IMR-90 (cell line): Measurements from ENCODE around the gene CCL4L2. TPM values are rescaled to one million over a fixed set of nuclear protein-coding genes. Genes with fewer than 3 reads are reported as not detected.
"Not testable (repeated sequence)": the region's sequence is repeated elsewhere in the genome, so short reads cannot be mapped to it uniquely, and the experiment has no call there.

Experiments used
- ATAC-seq: fragments of 200-7000 bp; cut with Tn5 transposase; 2 replicates; pipeline ENCODE4 v1.9.1; 2020; ENCODE audit warnings: low read depth, mild to moderate bottlenecking, moderate library complexity
- BruUV-seq: library from RNA; stranded (reverse); fragments of 400-500 nt; replicated peaks from 2 replicates; lab custom pipeline; 2021; lab: Mats Ljungman, UMichigan
- CTCF ChIA-PET: fragments of 300-600 bp; formaldehyde crosslinking; extraction: SDS; loops from one replicate; lab custom pipeline; 2021; ENCODE audit warnings: antibody characterized with exemption; lab: Yijun Ruan, JAX
- POLR2A ChIA-PET: fragments of 300-600 bp; sonication (Branson Sonifier 250); formaldehyde crosslinking; loops from one replicate; lab custom pipeline; 2022; ENCODE audit warnings: antibody characterized with exemption; ENCODE audit not compliant: unreplicated experiment; lab: Charles Lee
- DNase-seq: peaks from one replicate; pipeline ENCODE4 v3.0.0; 2013
- H2AFZ ChIP-seq: replicated peaks from 2 replicates; pipeline ENCODE3; 2013; ENCODE audit warnings: low read length, mild to moderate bottlenecking; ENCODE audit not compliant: poor library complexity
- H2AK5ac ChIP-seq: 2 replicates; pipeline ENCODE4 v1.6.1; 2013; ENCODE audit warnings: low read depth, low read length, inconsistent platforms
- H2AK9ac ChIP-seq: replicated peaks from 2 replicates; pipeline ENCODE3; 2013; ENCODE audit warnings: mild to moderate bottlenecking, low read depth, low read length, moderate library complexity; ENCODE audit not compliant: poor library complexity
- H2BK120ac ChIP-seq: 2 replicates; pipeline ENCODE4 v1.6.1; 2013; ENCODE audit warnings: low read depth, low read length, inconsistent platforms
- H2BK15ac ChIP-seq: 3 replicates; pipeline ENCODE4 v1.6.1; 2013; ENCODE audit warnings: low read depth, low read length, inconsistent platforms
- H2BK20ac ChIP-seq: 2 replicates; pipeline ENCODE4 v1.6.1; 2013; ENCODE audit warnings: low read depth, mild to moderate bottlenecking, inconsistent platforms, low read length, moderate library complexity
- H2BK5ac ChIP-seq: 2 replicates; pipeline ENCODE4 v1.6.1; 2013; ENCODE audit warnings: mild to moderate bottlenecking, low read depth, low read length, inconsistent platforms; ENCODE audit not compliant: poor library complexity, severe bottlenecking
- H3K14ac ChIP-seq: replicated peaks from 2 replicates; pipeline ENCODE4 v1.6.1; 2013; ENCODE audit warnings: low read depth, low read length, inconsistent platforms
- H3K18ac ChIP-seq: 2 replicates; pipeline ENCODE4 v1.6.1; 2013; ENCODE audit warnings: low read depth, low read length, control low read depth
- H3K23ac ChIP-seq: 2 replicates; pipeline ENCODE4 v1.6.1; 2013; ENCODE audit warnings: low read depth, low read length, inconsistent platforms
- H3K27ac ChIP-seq: 2 replicates; pipeline ENCODE4 v1.5.1; 2013; ENCODE audit warnings: mild to moderate bottlenecking, control low read depth, low read length; ENCODE audit not compliant: insufficient read depth
- H3K27me3 ChIP-seq: 2 replicates; pipeline ENCODE4 v1.6.1; 2013; ENCODE audit warnings: low read length; ENCODE audit not compliant: control insufficient read depth, insufficient read depth
- H3K36me3 ChIP-seq: 2 replicates; pipeline ENCODE4 v1.6.1; 2013; ENCODE audit warnings: low read length, mixed read lengths; ENCODE audit not compliant: control insufficient read depth, insufficient read depth
- H3K4ac ChIP-seq: 2 replicates; pipeline ENCODE4 v1.6.1; 2013; ENCODE audit warnings: low read depth, low read length, inconsistent platforms
- H3K4me1 ChIP-seq: 2 replicates; pipeline ENCODE4 v1.6.1; 2013; ENCODE audit warnings: low read length, mixed read lengths; ENCODE audit not compliant: control insufficient read depth, insufficient read depth
- H3K4me2 ChIP-seq: 2 replicates; pipeline ENCODE4 v1.6.1; 2013; ENCODE audit warnings: low read depth, mild to moderate bottlenecking, control low read depth, low read length, moderate library complexity
- H3K4me3 ChIP-seq: 2 replicates; pipeline ENCODE4 v1.5.1; 2013; ENCODE audit warnings: low read depth, mild to moderate bottlenecking, control low read depth, low read length, moderate library complexity; ENCODE audit not compliant: insufficient read depth
- H3K56ac ChIP-seq: 2 replicates; pipeline ENCODE4 v1.6.1; 2013; ENCODE audit warnings: low read length, inconsistent platforms; ENCODE audit not compliant: insufficient read depth; ENCODE audit errors: extremely low read depth
- H3K79me1 ChIP-seq, 2 experiments: 2 replicates each; pipeline ENCODE4 v1.6.1; 2013; ENCODE audit warnings: low read length in 2 of 2, inconsistent platforms in 1 of 2, low read depth in 1 of 2
- H3K9ac ChIP-seq: 2 replicates; pipeline ENCODE4 v1.6.1; 2013; ENCODE audit warnings: low read depth, low read length, control low read depth
- H3K9me1 ChIP-seq: 2 replicates; pipeline ENCODE4 v1.6.1; 2013; ENCODE audit warnings: low read length, inconsistent platforms; ENCODE audit not compliant: insufficient read depth
- H3K9me3 ChIP-seq: 2 replicates; pipeline ENCODE4 v1.6.1; 2013; ENCODE audit warnings: low read length; ENCODE audit not compliant: control insufficient read depth, insufficient read depth
- H4K20me1 ChIP-seq: 2 replicates; pipeline ENCODE4 v1.6.1; 2013; ENCODE audit warnings: low read length, inconsistent platforms; ENCODE audit not compliant: insufficient read depth
- H4K5ac ChIP-seq: 2 replicates; pipeline ENCODE4 v1.6.1; 2013; ENCODE audit warnings: mild to moderate bottlenecking, low read depth, low read length, control low read depth
- H4K8ac ChIP-seq, 2 experiments: 2 replicates each; pipeline ENCODE4 v1.6.1; 2013; ENCODE audit warnings: low read depth in 2 of 2, low read length in 2 of 2, control low read depth in 1 of 2, inconsistent platforms in 1 of 2
- H4K91ac ChIP-seq: 2 replicates; pipeline ENCODE4 v1.6.1; 2013; ENCODE audit warnings: low read depth, low read length, inconsistent platforms; ENCODE audit not compliant: insufficient read depth
- WGBS, 2 experiments: methylation state at CpG; one replicate each; pipeline versions ENCODE4 v1.1.5 to v1.1.7; 2013; ENCODE audit warnings: missing lambda C conversion rate in 2 of 2; ENCODE audit not compliant: insufficient read length in 1 of 2; ENCODE audit errors: extremely low coverage in 2 of 2; 5-methylcytosine and 5-hydroxymethylcytosine counted together
- dilution Hi-C: fragments of 300-500 bp; cut with HindIII; formaldehyde crosslinking; loops from one replicate; pipeline ENCODE4 v1.14.3; 2018; ENCODE audit warnings: low sequenced_read_pairs; ENCODE audit not compliant: unreplicated experiment
- in situ Hi-C: fragments of 300-500 bp; cut with MboI; formaldehyde crosslinking; loops from 3 replicates; pipeline ENCODE4 v1.14.3; 2019; ENCODE audit warnings: low sequenced_read_pairs, inconsistent platforms, mixed read lengths
- intact Hi-C: fragments of 100-400 bp; cut with micrococcal nuclease; formaldehyde crosslinking; loops from 2 replicates; pipeline ENCODE4 v1.10.0; 2022
- polyA plus RNA-seq, 3 experiments: library from polyadenylated mRNA; depleted of rRNA; stranded (reverse); fragments of >200 nt; gene quantifications; 2 replicates each; pipeline ENCODE4 v1.2.3, GENCODE V29; 2012; ENCODE audit warnings: low replicate concordance in 1 of 3
- total RNA-seq: library from RNA; depleted of rRNA; stranded (reverse); fragments of >200 nt; gene quantifications from 2 replicates; pipeline ENCODE4 v1.2.3, GENCODE V29; 2012

The CCL4L2 gene
- total and polyA plus RNA-seq, 2 of the 4 experiments (the other 2 are of a cell fraction) = not detected

DNA sequence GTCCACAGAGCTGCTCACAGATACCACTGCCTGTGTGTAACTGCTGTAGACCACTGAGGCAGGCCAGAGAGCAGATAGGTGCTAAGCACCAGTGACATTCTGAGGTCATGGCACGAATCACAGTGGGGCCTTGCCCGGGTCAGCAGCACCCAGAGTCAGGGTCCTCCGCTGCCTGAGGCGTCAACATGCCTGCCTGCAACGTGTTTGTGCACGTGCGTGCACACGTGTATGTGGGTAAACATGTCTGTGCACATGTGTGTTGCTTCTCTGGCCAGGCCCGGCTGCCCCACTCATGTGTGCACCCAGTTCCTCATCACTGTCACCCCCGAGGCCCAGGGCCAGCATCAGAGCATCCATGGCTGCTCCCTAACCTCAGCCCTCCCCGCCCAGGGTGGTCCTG lies 34.3 kb upstream of the CCL4L2 start, which contains the start of gene TBC1D3B:
Gene TBC1D3B (minus strand): TSS at position 101 of the 400 bp plus-strand sequence. CDS start 1,586 bp downstream, outside the sequence.
- dilution Hi-C loops, H3K79me1 ChIP-seq, in situ Hi-C loops, H3K9me1 ChIP-seq, H4K91ac ChIP-seq, CTCF ChIA-PET, H3K36me3 ChIP-seq, POLR2A ChIA-PET, H2AK5ac ChIP-seq, H3K23ac ChIP-seq, H3K9me3 ChIP-seq, H4K20me1 ChIP-seq, H3K56ac ChIP-seq, H3K27me3 ChIP-seq, H2BK5ac ChIP-seq, H3K4me2 ChIP-seq, H3K4me3 ChIP-seq, H3K4ac ChIP-seq, H4K5ac ChIP-seq, H2AK9ac ChIP-seq, H3K27ac ChIP-seq, H2BK20ac ChIP-seq, H3K14ac ChIP-seq, ATAC-seq, intact Hi-C loops, H4K8ac ChIP-seq, H3K4me1 ChIP-seq, H3K9ac ChIP-seq, BruUV-seq, H3K18ac ChIP-seq, DNase-seq, H2BK15ac ChIP-seq, H2AFZ ChIP-seq, H2BK120ac ChIP-seq: not testable (repeated sequence)
- no CpG with 5 or more reads among the region's 11 CpGs for WGBS, 2 experiments

GRCh38 chr17:36181446-36182175 lies 29.3 kb upstream of the CCL4L2 start:
- H3K4ac ChIP-seq, H3K9me3 ChIP-seq, intact Hi-C loops, H2AFZ ChIP-seq, CTCF ChIA-PET, H3K4me1 ChIP-seq, H3K56ac ChIP-seq, H2AK9ac ChIP-seq, H3K4me2 ChIP-seq, H2BK5ac ChIP-seq, H3K18ac ChIP-seq, H3K9ac ChIP-seq, H2BK20ac ChIP-seq, H3K4me3 ChIP-seq, dilution Hi-C loops, H2BK120ac ChIP-seq, ATAC-seq, H4K20me1 ChIP-seq, H3K9me1 ChIP-seq, H2BK15ac ChIP-seq, H4K8ac ChIP-seq, H4K5ac ChIP-seq, in situ Hi-C loops, POLR2A ChIA-PET, H3K14ac ChIP-seq, H3K36me3 ChIP-seq, H3K79me1 ChIP-seq, BruUV-seq, H4K91ac ChIP-seq, H3K27ac ChIP-seq, H2AK5ac ChIP-seq, DNase-seq: not testable (repeated sequence)
- Histone ChIP-seq H3K27me3 (peaks cover 18% of the 10 kb centered on the region), H3K23ac (0 out of 2 replicates have a peak overlapping the region, but pooled peaks have one; percentile 33)
- WGBS, 2 experiments = 88% methylated on average over 5 of the region's 6 CpGs; no CpG with 5 or more reads in 1 of the 2 experiments
